Brain microvascular endothelial cell (primary cell): ENCODE data around the gene POPDC3.

Source experiments
- DNase-seq: peaks from one replicate; pipeline ENCODE4 v3.0.0-alpha.2; 2020
- H3K27ac ChIP-seq: fragments of 250-450 bp; sonication (Bioruptor Pico); 2 replicates; pipeline ENCODE4 v1.5.1; 2020; ENCODE audit warnings: mild to moderate bottlenecking, moderate library complexity
- H3K27me3 ChIP-seq: fragments of 250-450 bp; sonication (Bioruptor Pico); replicated peaks from 2 replicates; pipeline ENCODE4 v1.5.1; 2020; ENCODE audit warnings: mild to moderate bottlenecking
- H3K36me3 ChIP-seq: fragments of 250-450 bp; sonication (Bioruptor Pico); replicated peaks from 2 replicates; pipeline ENCODE4 v1.5.1; 2020; ENCODE audit warnings: mild to moderate bottlenecking
- H3K4me3 ChIP-seq: 2 replicates; pipeline ENCODE4 v1.5.1; 2011; ENCODE audit warnings: low read depth, mild to moderate bottlenecking, control low read depth, low read length, moderate library complexity
- CTCF ChIP-seq: IDR thresholded peaks from 2 replicates; pipeline ENCODE4 v1.5.1; 2011; ENCODE audit warnings: low read depth, mild to moderate bottlenecking, moderate library complexity, low read length, control low read depth, inconsistent platforms; ENCODE audit errors: missing control alignments
- in situ Hi-C: cut with HindIII; loops from 2 replicates; pipeline ENCODE4 v1.10.0; 2017; ENCODE audit warnings: low sequenced_read_pairs, low pct_ligation_motif_present

POPDC3 gene

DNA sequence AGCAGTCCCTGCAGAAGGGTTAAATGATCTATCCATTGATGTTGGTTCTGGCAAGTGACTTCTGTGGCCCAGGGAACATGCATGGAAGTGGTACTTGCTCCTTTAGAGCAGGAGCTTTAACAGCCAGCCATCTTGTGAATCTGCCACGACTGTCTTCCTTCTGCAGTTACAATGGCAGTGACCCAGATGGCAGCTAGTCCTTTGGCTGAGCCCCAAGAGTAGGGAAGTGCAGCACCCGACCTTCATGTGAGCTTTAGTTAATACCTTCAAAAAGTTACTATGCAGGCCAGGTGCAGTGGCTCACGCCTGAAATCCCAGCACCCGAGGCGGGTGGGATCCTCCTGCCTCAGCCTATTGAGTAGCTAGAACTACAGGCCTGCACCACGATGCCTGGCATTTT is 66.4 kb downstream of the POPDC3 start:
- no peak overlapping the region for H3K4me3 ChIP-seq
- no peaks in the 10 kb centered on the region for H3K36me3 ChIP-seq
- DNase-seq = no peak
- TF ChIP-seq CTCF = no peak
- H3K27me3 ChIP-seq = no peaks in the 10 kb centered on the region
- no peak overlapping the region for H3K27ac ChIP-seq
- in situ Hi-C loops = loop anchor here (25.0 kb wide), 1 partner anchor 274 kb away; no protein-coding TSS in a partner anchor

DNA sequence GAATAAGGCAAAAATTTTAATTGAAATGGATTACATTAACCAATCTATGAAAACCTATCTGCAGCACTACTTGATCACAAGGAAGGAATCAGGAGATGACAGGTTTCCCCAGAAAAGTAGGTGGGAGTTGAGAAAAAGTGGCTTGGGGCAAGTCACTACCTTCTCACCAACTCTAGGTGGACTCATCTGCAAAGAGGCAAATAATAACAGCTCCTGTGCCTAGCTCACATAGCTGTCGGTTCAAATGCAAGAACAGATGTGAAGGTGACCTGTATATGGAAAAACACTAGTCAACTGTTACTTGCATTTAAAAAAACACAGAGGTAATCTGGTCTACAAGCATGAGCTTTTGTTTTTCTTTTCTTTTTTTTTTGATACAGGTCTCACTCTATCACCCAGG is 67.2 kb downstream of the POPDC3 start:
- in situ Hi-C loops = loop anchor here (25.0 kb wide), 1 partner anchor 275 kb away; no protein-coding TSS in a partner anchor
- no peaks in the 10 kb centered on the region for H3K27me3 ChIP-seq

GRCh38 chr6:105111871-105112270 is 67.9 kb downstream of the POPDC3 start:
- no peak for DNase-seq
- in situ Hi-C loops = loop anchor here (25.0 kb wide), 1 partner anchor 275 kb away; no protein-coding TSS in a partner anchor
- H3K27ac ChIP-seq = no peak overlapping the region
- no peak for TF ChIP-seq CTCF
- H3K27me3 ChIP-seq = no peaks in the 10 kb centered on the region
- no peaks in the 10 kb centered on the region for H3K36me3 ChIP-seq
- no peak overlapping the region for H3K4me3 ChIP-seq

More for the DNA sequence above, 67.2 kb downstream of the POPDC3 start:
- Histone ChIP-seq H3K27ac (no peak overlapping the region), H3K36me3 (no peaks in the 10 kb centered on the region), H3K4me3 (no peak overlapping the region)
- no peak for DNase-seq
- TF ChIP-seq CTCF = no peak

- no peak for TF ChIP-seq CTCF
- in situ Hi-C loops = loop anchor here (25.0 kb wide), 1 partner anchor 276 kb away; no protein-coding TSS in a partner anchor
- no peak for DNase-seq
- H3K27me3 ChIP-seq = no peaks in the 10 kb centered on the region
- no peak overlapping the region for H3K27ac ChIP-seq
- no peaks in the 10 kb centered on the region for H3K36me3 ChIP-seq
- no peak overlapping the region for H3K4me3 ChIP-seq
Measured at GRCh38 chr6:105111105-105111504, 68.7 kb downstream of the POPDC3 start.

DNA sequence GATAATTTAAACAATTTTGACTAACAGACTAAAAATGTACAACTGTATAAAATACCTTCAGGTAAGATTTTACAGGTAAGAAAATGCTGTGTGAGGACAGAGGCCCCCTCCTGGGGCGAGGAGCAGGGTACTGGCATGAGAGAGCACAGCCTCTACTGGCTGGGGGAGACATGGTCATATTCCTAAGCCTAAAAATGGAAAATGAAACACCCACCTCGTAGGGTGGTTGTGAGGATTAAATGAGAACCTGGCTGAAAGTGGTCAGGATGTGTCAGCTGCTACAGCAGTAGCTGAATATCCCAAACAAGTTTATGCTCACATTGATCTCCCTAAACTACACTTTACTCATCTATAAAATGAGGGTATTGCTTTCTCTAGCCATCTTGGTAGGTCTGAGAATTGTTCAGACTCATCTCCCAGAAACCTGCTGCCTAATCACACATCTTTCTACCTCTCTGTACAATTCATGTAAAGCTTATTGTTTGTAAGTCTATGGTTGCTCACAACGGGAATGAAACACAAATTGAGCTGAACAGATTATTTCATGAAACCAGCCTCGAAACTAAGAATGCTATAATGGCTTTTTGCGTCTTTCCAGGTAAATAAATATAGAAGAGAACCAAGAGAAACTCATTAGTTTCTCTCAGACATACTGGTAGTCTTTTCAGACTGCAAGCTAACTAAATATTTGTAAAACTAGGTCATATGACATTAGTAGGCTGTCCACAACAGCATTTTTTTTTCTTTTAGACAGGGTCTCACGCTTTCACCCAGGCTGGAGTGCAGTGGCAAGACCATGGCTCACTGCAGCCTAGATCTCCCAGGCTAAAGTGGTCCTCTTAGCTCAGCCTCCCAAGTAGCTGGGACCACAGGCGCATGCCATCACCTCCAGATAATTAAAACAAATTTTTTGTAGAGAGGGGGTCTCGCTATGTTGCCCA is 69.6 kb downstream of the POPDC3 start:
- Histone ChIP-seq H3K4me3 (no peak overlapping the region), H3K36me3 (no peaks in the 10 kb centered on the region), H3K27ac (no peak overlapping the region), H3K27me3 (no peaks in the 10 kb centered on the region)
- no peak for DNase-seq
- no peak for TF ChIP-seq CTCF
- in situ Hi-C loops = loop anchor here (25.0 kb wide), 1 partner anchor 277 kb away; no protein-coding TSS in a partner anchor
